22Rv1 (cell line): ENCODE results near the gene RPL10.

Source experiments
- CTCF ChIP-seq: fragments of 450-650 bp; IDR thresholded peaks from 2 replicates; pipeline ENCODE4 v1.5.1; 2017; ENCODE audit warnings: mild to moderate bottlenecking
- ZFX ChIP-seq: fragments of 450-650 bp; IDR thresholded peaks from 2 replicates; pipeline ENCODE4 v1.6.1; 2017; ENCODE audit warnings: antibody characterized with exemption, borderline replicate concordance

GRCh38 chrX:154358011-154358410 lies 40.2 kb upstream of the RPL10 start:
- no peak for TF ChIP-seq CTCF
- no peak for TF ChIP-seq ZFX
